HUES64 (cell line): ENCODE measurements around the gene SH3BP5L.
"Not testable (repeated sequence)": the region's sequence is repeated elsewhere in the genome, so short reads cannot be mapped to it uniquely, and the experiment has no call there.

ENCODE experiments used
- H3K27ac ChIP-seq: 2 replicates; pipeline ENCODE4 v1.7.0; 2013; ENCODE audit warnings: low read depth, low read length, inconsistent platforms
- H3K27me3 ChIP-seq: 2 replicates; pipeline ENCODE4 v1.6.1; 2013; ENCODE audit warnings: mild to moderate bottlenecking, low read length; ENCODE audit not compliant: insufficient read depth
- H3K36me3 ChIP-seq: 2 replicates; pipeline ENCODE4 v1.6.1; 2013; ENCODE audit warnings: mild to moderate bottlenecking, low read length; ENCODE audit not compliant: insufficient read depth
- H3K4me1 ChIP-seq: 2 replicates; pipeline ENCODE4 v1.6.1; 2013; ENCODE audit warnings: mild to moderate bottlenecking, low read length, moderate library complexity; ENCODE audit not compliant: insufficient read depth
- H3K4me3 ChIP-seq: 2 replicates; pipeline ENCODE4 v1.5.1; 2013; ENCODE audit warnings: mild to moderate bottlenecking, low read length, moderate library complexity
- H3K9ac ChIP-seq: 2 replicates; pipeline ENCODE4 v1.6.1; 2013; ENCODE audit warnings: mild to moderate bottlenecking, low read depth, low read length
- H3K9me3 ChIP-seq: 2 replicates; pipeline ENCODE4 v1.6.1; 2013; ENCODE audit warnings: low read depth, low read length; ENCODE audit not compliant: insufficient read depth
- WGBS: fragments of 150-250, 120-280 bp; methylation state at CpG from one replicate; pipeline ENCODE4 v1.1.7; 2013; ENCODE audit warnings: missing lambda C conversion rate; 5-methylcytosine and 5-hydroxymethylcytosine counted together

The SH3BP5L gene

DNA sequence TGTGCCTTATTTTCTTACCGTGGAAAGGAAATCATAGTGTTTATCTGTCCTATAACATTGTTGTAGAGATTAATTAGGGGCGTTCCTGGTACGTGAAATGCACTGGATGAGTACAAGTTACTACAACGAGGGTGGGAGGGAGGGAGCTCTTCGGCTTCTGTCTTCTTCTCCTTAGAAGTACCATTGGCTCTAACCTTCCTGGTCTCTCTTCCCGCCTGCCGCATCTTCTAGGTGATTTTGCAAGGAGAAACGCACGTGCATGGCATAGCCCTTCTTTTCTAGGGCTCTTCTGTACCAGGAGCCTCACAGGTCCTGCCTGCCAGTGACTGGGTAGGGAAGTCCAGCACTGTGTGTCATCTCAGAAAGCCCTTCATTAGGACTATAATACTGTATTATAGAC lies 16.8 kb downstream of the SH3BP5L start:
- no peaks in the 10 kb centered on the region for H3K4me1 ChIP-seq
- H3K9me3 ChIP-seq = peaks cover 16% of the 10 kb centered on the region
- H3K27ac ChIP-seq = no peak overlapping the region
- H3K9ac ChIP-seq = no peak overlapping the region
- WGBS = 89% methylated on average over 9 of the region's 9 CpGs
- peaks cover 27% of the 10 kb centered on the region for H3K36me3 ChIP-seq
- H3K27me3 ChIP-seq = no peaks in the 10 kb centered on the region
- no peak overlapping the region for H3K4me3 ChIP-seq

DNA sequence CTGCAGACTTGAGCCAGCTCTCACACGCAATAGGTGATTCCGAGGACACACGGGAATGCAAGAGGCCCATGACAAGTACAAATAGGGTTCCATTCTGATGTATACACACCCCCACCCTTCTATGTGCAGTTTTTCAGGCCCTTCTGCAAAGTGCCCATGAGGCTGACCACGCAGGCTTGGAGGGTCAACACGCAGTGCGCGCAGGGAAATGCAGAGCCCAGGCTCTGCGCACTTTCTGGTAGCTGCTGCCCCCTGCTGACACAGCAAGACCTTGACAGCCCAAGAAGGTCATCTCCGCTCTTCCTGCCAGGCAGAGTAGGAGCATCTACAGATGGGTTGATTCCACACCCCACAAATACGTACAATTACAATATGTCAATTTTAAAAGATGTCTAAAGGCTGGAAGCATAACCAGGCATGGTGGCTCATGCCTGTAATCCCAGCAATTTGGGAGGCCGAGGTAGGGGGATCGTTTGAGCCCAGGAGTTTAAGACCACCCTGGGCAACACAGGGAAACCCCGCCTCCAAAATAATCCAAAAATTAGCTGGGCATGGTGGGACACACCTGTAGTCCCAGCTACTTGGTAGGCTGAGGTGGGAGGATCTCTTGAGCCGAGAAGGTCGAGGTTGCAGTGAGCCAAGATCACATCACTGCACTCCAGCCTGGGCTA lies 18.5 kb downstream of the SH3BP5L start:
- Histone ChIP-seq H3K4me1 (no peaks in the 10 kb centered on the region), H3K9ac (no peak overlapping the region), H3K9me3 (peaks cover 25% of the 10 kb centered on the region), H3K4me3 (no peak overlapping the region), H3K27me3 (no peaks in the 10 kb centered on the region), H3K36me3 (peaks cover 11% of the 10 kb centered on the region), H3K27ac (no peak overlapping the region)
- 58% methylated on average over 15 of the region's 15 CpGs for WGBS

DNA sequence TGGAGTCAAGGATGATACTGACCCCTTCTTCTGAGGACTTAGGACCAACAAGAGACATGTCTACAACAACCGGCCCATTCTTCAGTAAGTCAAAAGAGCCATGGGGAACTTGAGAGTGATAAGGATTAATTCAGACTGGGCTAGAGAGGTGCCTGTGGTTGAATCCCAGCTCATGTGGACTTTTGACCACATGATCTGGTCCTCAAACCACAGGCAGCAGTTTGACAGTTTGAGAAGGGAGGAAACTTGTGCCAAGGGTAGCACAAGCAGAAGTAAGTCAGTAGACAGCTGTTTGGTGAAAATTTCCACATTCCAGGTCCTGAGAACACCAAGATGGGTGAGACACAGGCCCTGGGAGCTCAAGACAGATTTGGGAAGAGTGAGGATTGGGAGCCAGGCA lies 19.8 kb downstream of the SH3BP5L start:
- Histone ChIP-seq H3K9ac (no peak overlapping the region), H3K4me1 (no peaks in the 10 kb centered on the region), H3K27ac (no peak overlapping the region), H3K4me3 (no peak overlapping the region), H3K27me3 (no peaks in the 10 kb centered on the region), H3K9me3 (peaks cover 37% of the 10 kb centered on the region), H3K36me3 (peaks cover 2% of the 10 kb centered on the region; the same call in 1 of the 2 replicates)
- WGBS = 100% methylated on average over 1 of the region's 1 CpG

DNA sequence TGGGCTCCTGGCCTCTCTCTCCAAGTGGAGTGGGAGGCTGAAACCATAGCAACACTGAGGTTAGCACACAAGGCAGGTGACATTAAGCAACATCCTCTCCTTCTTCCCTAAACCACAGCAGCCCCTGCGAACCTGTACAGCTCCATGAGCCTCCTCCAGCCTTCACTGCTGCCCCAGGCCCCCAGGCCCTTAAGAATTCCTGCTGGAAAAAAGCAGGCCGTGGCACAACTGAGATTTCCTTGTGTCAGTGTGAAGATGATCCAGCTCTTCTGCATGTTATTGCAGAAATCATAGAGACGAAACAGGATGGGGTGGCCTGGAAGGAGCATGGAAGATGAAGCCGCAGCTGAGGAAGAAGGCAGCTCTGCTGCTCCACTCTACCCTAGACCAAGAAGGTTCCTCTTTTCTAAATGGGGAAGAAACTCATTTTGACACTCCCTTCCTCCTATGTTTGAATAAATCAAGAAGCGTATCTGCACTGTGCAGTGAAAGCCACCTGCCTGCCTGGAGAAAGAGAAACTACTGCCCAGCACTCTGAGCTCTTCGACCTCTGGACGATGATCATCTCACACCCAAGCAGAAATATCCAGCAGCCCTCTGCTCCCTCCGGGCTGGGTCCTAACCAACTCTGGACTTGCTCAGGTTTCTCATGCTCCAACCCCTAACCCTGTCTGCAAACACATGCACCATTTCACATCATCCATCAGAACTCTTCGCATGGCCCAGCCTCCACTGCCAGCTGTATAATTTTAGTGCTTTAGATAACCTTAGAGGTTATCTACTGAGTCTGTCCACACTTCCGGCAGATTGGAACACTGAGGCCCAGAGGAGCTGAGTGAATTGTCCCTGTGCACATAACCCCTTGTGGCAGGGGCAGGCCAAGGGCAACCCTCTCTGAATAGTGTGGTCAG lies 20.7 kb downstream of the SH3BP5L start:
- H3K9ac ChIP-seq = no peak overlapping the region
- 83% methylated on average over 10 of the region's 10 CpGs for WGBS
- peaks cover 42% of the 10 kb centered on the region for H3K9me3 ChIP-seq
- H3K27ac ChIP-seq = no peak overlapping the region
- no peak overlapping the region for H3K4me3 ChIP-seq
- H3K4me1 ChIP-seq = no peaks in the 10 kb centered on the region
- no peaks in the 10 kb centered on the region for H3K36me3 ChIP-seq
- no peaks in the 10 kb centered on the region for H3K27me3 ChIP-seq

DNA sequence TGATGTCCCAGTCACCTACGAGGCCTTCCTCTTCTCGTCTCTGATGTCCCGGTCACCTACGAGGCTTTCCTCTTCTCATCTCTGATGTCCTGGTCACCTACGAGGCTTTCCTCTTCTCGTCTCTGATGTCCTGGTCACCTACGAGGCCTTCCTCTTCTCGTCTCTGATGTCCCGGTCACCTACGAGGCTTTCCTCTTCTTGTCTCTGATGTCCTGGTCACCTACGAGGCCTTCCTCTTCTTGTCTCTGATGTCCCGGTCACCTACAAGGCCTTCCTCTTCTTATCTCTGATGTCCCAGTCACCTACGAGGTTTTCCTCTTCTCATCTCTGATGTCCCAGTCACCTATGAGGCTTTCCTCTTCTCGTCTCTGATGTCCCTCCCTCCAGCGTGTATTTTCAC lies 22.2 kb downstream of the SH3BP5L start:
- H3K27ac ChIP-seq, H3K9ac ChIP-seq, H3K4me1 ChIP-seq: not testable (repeated sequence)

DNA sequence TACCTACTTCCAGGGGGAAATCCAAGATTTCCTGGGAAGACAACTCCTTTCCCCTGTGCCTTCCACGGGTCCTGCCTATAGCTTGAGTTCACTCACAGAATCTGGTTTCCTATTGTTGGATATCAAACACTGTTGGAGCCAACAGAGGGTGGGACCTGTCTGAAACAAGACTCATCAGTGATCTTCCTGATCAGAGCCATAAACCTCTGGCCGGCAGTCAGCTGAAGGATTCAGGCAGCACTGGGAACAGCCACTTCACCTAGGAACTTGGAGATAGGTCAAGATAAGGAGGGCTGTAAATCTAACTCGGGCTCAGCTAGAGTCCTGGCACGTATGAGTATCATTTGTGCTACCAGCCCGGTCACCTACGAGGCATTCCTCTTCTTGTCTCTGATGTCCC lies 23.3 kb downstream of the SH3BP5L start:
- WGBS = 77% methylated on average over 6 of the region's 6 CpGs
- Histone ChIP-seq H3K27ac (no peak overlapping the region), H3K4me3 (no peak overlapping the region), H3K9ac (no peak overlapping the region), H3K36me3 (no peaks in the 10 kb centered on the region), H3K4me1 (no peaks in the 10 kb centered on the region), H3K9me3 (peaks cover 63% of the 10 kb centered on the region), H3K27me3 (no peaks in the 10 kb centered on the region)

More for the DNA sequence above, 22.2 kb downstream of the SH3BP5L start:
- H3K4me3 ChIP-seq, H3K27me3 ChIP-seq, H3K36me3 ChIP-seq: not testable (repeated sequence)
- peaks cover 53% of the 10 kb centered on the region for H3K9me3 ChIP-seq
- WGBS = 89% methylated on average over 15 of the region's 15 CpGs

DNA sequence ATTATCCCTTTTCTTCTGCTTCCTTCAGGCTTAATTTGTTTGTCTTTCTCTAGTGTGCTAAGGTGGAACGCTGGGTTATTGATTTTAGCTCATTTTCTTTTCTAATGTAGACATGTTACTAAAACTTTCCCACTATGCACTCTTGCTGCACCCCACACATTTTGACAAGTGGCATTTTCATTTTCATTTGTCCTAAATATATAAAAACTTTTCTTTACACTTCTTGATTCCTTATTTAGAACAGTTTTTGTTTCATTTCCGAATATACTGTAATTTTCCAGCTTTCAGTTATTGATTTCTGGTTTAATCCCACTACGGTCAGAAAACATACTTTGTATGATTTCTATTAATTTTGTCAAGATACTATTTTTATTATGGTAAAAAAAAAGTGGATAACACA lies 25.3 kb downstream of the SH3BP5L start:
- H3K4me3 ChIP-seq = no peak overlapping the region
- no CpG with 5 or more reads among the region's 3 CpGs for WGBS
- H3K27me3 ChIP-seq = no peaks in the 10 kb centered on the region
- peaks cover 76% of the 10 kb centered on the region for H3K9me3 ChIP-seq
- H3K9ac ChIP-seq = no peak overlapping the region
- no peaks in the 10 kb centered on the region for H3K4me1 ChIP-seq
- no peak overlapping the region for H3K27ac ChIP-seq
- no peaks in the 10 kb centered on the region for H3K36me3 ChIP-seq

DNA sequence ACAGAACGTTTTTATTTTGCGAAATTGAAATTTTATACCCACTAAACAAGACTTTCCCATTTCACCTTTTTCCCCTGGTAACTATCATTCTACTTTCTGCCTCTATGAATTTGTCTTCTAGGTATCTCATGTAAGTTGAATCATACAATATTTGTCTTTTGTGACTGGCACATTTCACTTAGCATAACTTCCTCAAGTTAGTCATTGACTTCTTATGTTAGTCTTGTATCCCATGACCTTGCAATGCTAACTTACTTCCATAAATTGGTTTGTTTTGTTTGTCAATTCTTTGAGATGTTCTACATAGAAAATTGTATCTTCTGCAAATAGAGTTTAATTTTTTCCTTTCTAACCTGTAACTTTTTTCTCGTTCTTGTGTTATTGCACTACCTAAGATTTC lies 26.9 kb downstream of the SH3BP5L start:
- Histone ChIP-seq H3K9me3 (peaks cover 80% of the 10 kb centered on the region), H3K4me1 (no peaks in the 10 kb centered on the region), H3K4me3 (no peak overlapping the region), H3K27ac (no peak overlapping the region), H3K27me3 (no peaks in the 10 kb centered on the region), H3K36me3 (no peaks in the 10 kb centered on the region), H3K9ac (no peak overlapping the region)
- 93% methylated on average over 2 of the region's 3 CpGs for WGBS

DNA sequence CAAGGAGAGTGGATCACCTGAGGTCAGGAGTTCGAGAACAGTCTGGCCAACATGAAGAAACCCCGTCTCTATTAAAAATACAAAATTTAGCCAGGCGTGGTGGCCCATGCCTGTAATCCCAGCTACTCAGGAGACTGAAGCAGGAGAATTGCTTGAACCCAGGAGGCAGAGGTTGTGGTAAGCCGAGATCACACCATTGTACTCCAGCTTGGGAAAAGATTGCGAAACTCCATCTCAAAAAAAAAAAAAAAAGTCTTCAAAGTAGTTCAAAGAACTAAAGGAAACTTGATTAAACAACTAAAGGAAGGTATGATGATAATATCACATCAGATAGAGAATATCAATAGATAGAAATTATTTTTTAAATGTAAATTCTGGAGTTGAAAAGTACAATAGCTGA lies 31.1 kb downstream of the SH3BP5L start:
- not testable (repeated sequence) for H3K9ac ChIP-seq, H3K4me3 ChIP-seq, H3K4me1 ChIP-seq, H3K27me3 ChIP-seq, H3K36me3 ChIP-seq, H3K27ac ChIP-seq
- peaks cover 85% of the 10 kb centered on the region for H3K9me3 ChIP-seq
- WGBS = 85% methylated on average over 4 of the region's 5 CpGs

DNA sequence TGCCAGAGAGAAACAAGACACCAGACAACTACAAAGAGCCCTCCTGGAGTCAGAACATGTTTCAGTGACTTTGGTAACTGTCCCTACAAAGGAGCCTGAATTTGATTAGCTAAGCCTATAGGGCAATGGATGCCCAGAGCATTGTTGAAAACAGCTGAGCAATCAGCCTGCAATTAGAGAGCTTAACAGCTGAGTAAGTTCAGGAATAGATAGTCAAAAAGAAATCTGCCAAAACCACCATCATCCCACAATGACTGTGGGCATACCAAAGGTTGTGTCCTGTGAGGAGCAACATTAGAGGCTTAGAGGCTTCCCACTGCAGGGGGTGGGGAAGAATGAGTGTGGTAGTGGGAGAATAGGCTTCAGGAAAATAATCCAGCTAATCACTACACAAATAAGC lies 32.1 kb downstream of the SH3BP5L start:
- Histone ChIP-seq H3K27ac (no peak overlapping the region), H3K4me1 (no peaks in the 10 kb centered on the region), H3K36me3 (no peaks in the 10 kb centered on the region), H3K4me3 (no peak overlapping the region), H3K27me3 (no peaks in the 10 kb centered on the region), H3K9ac (no peak overlapping the region), H3K9me3 (peaks cover 87% of the 10 kb centered on the region)

DNA sequence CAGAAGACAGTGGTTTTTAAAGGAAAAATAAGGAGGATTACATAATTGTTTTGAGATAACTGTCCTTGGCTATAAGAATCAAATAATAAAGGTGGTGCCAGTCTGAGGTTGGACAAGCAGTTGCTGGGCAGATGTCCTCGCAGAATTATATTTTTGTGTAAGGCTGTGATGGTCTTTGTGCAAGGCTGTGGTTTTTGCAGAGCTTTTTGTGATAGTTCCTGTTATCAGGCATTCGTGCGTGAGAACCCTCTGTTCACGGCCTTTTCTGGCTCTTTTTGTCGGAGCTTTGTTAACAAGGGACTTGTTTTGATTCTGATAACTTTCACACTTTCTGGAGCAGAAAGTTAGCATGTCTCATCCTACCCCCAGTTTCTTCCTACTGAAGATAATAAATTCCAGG lies 33.4 kb downstream of the SH3BP5L start:
- Histone ChIP-seq H3K9me3 (peaks cover 87% of the 10 kb centered on the region), H3K9ac (no peak overlapping the region), H3K4me1 (no peaks in the 10 kb centered on the region), H3K36me3 (no peaks in the 10 kb centered on the region), H3K27me3 (no peaks in the 10 kb centered on the region), H3K4me3 (no peak overlapping the region), H3K27ac (no peak overlapping the region)
- 83% methylated on average over 5 of the region's 5 CpGs for WGBS
